ENCODE data around the gene THEM5.

The THEM5 gene

GRCh38 chr1:151800830-151801229 lies 52.7 kb downstream of the THEM5 start:
- DNase-seq (ENCODE audit: low spot score), result no peak

DNA sequence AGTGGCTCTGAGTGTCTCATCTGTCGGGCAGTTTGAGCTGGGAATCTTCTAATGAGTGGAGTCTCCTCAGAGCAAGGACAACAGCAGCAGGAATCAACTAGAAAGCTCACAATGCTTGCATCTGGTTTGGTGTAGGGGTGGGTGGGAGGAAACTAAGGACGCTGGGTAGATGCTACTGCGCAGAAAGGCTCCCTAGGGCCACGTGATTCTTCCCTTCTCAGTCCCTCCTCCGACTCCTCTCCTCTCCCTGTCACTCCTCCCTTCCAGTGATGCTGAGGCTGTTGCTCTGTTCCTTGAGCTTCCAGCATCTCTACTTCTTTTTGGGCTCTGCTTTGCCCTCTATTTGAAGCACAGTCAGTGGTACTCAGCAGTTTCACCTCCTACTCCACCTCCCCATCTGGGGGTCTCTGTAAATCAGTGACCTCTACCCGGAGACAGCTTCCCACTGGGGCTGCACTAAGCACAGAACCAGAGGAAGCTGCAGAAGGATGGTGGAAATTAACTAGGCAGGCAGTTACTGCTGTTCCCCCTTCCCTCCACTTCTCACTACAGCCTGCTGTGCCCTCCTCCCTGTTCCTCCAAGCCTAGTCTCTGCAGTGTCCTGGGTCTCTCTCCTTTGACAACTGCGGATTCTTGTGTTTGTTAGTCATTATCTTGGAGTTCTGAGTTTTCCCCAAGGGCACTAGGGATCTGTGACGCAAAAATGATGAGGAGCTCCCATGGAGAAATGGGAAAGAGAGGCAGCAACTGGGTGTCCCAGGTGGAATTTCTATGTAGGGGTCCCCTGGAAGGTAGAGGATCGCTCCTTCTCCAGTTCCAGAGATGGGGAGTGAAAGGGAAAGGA lies 54.1 kb downstream of the THEM5 start:
- DNase-seq (ENCODE audit: low spot score), result no peak

DNA sequence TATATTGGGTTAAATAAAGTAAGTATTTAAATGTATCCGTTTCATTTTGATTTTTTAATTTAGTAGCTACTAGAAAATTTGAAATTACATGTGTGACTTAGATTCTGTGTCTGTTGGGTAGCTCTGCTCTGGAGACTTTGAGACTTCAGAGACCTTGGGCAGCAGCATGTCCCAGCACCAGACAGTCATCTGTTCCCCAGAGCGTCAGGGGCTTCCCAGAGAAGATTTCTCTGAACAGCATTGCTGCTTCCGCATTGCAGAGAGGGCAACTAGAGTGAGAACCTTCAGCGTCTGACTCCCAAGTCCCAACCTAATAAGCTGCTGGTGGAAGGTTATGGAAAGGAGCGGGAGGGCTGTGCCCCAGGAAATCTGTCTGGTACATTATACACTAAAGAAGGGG lies 54.9 kb downstream of the THEM5 start:
- no peak for DNase-seq (ENCODE audit: low spot score)
